ENCODE results near the gene CARD19.

The CARD19 gene, protein sequence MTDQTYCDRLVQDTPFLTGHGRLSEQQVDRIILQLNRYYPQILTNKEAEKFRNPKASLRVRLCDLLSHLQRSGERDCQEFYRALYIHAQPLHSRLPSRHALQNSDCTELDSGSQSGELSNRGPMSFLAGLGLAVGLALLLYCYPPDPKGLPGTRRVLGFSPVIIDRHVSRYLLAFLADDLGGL

DNA sequence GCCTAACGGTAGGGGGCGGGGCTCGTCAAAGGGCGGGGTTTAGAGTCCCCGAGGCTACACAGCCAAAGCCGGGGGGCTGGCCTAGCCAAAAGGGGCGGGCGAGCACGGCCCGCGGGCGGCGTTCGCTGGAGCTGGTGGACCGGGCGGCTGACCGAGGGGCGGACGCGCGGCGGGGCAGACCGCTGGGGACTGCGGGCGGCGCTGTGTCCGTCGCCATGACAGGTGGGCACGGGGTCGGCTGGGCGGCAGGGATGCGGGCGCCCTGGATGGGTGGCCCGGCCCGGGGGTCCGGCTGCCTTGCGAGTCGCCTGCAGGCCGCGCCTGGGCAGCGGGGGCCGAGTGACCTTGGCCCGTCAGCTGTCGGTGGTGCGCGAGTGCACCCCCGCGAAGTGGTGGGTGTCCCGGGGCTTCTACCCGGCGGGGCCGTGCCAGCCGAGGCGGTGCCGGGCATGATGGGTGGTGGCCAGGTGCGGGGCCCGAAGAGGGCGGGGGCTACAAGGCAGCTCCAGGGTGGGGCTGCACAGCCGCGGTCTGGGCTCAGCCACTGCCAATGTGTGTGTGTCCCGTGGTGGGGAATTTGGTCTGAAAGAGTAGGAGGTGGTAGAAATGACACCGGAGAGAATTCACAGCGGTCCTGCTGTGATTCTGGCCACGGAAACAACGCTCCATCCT, at the start of gene CARD19:
Gene CARD19, plus strand, starts transcription at position 87 of the 672 bp plus-strand sequence. Its CDS starts 129 bp downstream, at position 216.
- DNase-seq, result no peak

DNA sequence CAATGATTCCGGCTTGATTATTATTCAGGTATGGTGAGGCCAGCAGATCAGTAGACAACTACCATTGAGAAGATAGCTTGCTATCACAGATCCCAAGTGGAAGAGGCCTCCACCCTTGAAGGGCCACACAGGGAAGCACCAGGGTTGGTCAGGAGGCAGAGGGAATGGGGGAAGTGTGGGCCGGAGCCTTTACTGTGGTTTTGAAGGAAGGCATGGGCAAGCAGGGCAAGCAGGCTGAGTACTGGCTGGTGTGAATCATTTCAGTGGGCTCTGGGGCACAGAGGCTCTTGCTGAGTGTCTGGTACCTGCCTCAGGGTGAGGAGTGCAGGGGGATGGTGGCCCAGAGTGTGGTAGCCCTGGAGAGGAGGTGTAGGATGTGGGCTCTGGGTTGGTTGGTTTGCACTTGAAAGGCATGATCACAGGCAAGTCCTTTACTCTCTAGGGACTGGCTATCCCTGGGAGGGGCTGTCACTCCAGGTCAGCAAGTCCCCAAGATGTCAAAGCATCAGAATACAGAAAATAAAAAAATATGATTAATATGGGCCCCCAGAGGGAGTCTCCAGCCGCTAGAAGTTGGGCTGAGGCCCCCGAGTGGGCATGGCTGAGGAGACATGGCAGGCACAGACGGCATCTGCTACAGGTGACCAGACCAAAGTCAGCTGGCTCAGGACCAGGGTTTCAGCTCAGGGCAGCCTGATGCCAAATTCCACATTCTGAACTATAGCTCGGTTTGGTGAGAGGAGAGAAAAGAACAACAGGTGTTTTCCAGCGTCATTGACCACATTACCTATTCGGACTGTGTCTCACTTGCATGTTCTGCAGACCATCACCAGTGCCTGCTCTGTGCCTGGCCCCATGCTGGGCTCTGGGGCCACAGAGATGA, 47.2 kb upstream of the CARD19 start:
- DNase-seq, result no peak

DNA sequence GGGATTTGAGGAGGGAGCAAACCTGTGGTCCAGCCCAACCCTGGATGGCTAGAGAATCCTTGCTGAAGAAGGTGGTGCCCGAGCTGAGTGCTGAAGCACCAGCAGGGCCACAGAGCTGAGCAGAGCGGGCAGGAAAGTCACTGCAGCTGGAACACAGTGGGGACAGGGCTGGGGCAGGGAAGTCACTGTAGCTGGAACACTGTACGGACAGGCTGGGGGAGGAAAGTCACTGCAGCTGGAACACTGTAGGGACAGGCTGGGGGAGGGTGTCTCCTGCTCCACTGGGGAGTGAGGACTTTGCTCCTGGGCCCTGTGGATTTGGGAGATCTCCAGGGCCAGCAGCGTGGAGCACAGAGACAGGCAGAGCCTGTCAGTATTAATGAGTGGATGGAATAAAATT, 46.5 kb upstream of the CARD19 start:
- no peak for DNase-seq

DNA sequence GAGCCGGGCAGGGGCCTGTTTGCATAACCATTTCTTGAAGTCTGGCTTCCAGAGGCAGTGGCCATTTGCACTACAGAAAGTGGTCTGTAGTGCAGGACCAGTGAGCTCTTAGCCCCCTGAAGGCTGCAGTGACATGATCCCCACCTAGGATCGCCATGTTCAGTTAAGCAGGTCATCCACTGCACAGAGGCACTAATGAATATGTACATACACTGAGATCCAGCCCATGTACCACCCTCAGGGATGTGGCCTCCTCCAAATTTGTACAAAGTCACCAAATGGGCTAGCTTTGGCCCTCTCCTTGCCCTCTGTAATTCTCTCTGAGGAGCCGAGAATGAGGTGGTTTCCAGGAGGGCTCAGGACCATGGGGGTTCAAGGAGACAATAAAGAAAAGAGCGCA, 45.8 kb upstream of the CARD19 start:
- DNase-seq, result no peak

DNA sequence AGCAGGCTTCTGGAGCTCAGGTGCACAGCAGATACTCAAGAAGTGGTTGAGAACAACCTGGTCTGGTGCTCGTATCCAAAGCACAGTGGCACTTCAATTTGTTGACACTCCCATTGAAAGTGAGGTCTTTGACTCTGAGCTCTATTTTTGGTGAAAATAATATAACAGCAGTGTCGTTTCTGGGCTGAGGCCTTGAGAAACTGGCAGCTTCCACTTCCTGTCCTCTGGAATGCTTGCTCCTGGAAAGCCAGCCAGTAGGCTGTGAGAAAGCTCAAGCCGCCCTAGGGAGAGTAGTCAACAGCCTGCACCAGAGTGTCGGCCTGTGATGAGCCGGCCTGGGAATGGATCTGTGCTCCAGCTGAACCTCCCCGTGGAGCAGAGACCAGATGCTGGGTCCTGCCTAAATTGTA, 44.3 kb upstream of the CARD19 start:
- DNase-seq, result no peak

DNA sequence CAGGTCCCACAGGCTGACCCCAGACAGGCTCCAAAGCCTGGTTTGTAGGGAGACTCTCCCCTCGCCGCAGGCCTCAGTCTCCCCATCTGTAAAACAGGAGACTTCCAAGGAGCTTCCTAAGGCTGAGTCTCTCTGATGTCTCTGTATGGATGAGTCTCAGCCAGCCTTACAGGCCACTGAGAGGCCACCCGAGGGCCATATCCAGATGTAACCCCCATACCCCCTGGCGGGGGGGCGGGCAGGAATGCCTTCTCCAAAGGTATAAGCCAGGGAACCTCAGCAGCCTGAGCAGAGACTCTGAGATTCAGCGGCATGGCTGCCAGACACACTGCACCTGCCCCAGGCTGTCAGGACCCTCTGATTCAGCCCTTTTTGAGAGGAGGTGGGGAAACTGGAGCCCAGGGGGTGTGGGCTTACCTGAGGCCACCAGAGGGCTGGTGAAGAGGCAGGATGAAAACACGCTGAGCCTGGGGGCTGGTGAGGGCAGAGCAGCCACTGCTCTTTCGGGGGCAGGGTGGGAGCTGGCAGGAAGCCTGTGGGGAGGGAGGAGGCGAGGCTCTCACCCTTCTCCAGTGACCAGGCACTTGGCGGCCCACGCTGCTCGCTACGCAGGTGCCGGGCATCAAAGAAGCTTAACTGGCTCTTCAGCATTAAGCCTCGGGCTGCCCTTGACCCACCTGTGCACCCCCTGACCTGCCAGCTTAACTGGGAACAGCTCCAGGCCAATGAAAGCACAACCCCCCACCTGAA, 43.1 kb upstream of the CARD19 start:
- DNase-seq, result no peak

DNA sequence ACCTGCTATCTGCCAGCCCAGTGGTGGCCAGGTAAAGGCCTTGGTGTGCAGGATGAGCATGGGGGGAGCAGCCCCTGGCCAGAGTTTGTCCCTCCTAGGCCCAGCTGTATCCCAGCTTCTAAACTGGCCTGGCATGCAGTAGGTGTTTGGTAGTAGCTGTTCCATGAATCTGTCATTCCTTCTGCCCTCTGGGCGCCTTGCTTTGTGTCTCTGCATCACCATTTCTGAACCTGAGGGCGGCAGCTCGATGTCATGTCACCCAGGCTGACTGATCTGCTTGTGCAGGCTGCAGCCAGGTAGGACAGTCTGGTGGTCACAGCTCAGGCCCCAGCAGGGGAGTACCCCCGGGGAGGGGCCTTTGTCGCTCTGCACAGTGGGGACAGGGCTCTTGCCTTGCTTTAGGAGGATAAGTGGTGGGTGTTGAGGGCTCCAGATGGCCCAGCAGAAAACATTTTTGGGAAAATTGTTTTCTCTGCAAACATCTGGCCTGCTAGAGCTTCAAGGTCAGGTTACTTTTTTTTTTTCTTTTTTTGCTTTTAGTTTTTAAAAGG, 42.2 kb upstream of the CARD19 start:
- DNase-seq, result no peak

DNA sequence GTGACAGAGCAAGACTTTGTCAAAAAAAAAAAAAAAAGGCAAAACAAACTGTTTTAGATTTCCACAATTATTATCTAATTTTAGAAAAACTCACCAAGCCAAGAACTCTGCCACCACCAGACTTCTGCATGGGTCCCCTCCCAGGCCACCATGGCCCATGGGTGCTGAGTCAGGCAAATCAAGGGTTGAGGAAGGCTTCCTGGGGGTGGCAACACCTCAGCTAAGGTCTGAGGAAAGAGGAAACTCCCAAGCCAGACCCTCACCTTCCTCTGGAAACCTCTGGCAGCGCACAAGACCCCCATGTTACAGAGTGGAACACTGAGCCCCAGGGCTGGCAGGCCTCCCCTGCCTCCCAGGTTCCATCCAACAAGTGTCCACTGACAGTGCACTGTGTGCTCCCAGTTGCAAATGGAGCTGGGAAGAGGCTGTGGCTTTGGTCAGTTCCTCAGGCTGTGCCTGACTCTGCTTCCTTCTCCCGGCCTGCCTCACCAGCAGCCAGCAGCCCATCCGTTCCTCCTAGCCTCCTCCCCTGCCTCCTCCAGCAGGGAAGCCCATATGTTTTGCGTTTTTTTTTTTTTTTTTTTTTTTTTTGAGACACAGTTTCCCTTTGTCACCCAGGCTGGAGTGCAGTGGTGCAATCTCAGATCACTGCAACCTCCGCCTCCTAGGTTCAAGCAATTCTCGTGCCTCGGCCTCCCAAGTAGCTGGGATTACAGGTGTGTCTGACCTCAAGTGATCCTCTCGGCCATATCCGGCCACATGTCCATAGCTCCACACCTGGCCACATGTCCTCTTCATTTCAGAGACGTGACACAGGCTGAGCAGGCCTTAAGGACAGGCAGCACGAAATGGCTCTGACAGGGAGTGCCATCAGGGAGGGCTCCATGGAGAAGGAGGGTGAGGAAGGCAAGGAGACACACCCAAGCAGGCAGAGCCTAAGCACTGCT, 41.0 kb upstream of the CARD19 start:
- DNase-seq, result no peak

DNA sequence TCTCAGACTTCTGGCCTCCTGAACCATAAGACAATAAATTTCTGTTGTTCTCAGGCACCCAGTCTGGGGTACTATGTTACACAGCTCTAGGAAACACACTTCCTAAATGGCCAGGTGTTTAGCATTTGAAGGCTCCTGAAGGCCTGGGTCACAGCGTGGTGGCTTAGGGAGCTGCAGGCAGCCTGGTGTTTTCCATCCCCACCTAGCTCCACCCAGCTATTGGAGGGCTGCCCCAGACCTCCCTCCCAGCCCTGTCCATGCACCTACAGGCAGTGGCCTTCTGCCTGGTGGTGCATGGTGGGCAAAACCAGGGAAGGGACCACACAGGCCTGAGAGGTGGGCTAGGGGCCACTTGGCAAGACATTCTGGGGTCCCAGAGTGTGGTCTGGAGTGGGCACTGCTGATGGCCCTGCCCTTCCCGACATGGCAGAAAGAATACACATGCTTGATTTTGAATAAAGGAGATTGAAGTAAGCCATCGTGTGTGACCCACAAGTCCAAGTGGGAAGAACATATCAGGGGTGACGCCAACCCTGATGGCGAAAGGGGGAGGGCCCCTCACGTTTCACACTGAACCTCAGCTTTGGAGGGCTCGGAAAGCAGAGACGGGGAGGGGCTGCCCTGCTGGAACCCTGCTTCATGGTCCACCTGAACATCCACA, 38.8 kb upstream of the CARD19 start:
- no peak for DNase-seq

DNA sequence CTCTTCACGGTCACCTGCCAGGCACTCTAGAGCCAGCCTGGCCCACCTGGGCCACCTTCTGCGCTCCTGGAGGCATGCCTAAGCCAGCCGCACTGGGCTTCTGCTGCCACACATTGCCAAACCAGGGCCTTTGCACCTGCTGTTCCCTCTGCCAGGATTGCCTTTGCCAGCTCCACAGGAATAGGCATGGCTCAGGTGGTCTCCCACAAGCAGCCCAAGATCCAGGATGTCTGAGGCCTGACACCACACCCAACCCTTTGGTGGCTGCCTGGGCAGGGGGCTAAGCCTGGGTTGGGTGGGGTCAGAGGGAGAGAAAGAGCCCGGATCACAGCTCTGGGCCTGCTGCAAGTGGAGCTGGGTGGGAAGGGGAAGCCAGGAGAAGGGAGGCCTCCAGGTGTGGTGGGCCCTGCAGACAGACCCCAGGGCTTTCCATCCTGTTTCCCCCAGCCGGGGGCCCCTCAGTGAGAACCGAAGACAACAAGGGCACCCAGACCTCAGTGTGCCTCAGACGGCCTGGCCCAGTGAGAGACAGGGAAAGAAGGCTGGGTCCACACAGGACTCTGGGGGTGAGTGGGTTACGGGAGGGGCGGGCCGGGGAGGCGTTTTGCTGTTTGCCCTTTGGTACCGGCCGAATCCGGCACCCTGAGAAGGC, 38.2 kb upstream of the CARD19 start:
- no peak for DNase-seq

DNA sequence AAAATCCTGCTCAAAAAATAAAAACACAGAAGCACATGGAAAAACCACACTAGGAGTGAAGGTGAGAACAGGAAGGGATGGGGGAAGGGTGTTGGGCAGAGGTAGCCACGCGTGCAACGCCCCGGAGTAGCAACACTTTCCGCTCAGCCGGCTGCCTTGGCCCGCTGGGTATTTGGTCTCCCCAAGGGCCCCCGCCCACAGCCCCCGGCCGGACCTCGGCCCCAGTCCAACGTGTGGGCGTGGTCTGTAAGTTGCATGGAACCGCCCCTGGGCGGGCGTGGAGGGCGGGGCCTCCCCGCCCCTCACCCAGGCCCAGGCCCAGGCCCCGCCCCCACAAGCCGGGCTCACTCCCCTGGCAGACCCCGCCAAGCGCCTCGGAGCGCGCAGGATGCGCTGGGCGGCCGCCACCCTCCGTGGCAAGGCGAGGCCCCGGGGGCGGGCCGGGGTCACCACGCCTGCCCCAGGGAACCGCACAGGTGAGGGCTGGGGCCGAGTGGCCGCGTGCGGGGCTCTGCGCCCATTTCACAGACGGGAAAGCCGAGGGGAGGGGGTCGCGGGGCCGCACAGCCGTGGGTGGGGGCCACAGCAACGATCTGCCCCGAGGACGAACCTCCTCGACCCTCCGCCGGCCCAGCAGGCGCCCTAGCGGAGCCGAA, 37.5 kb upstream of the CARD19 start, which contains the start of gene SUSD3:
Gene SUSD3, plus strand, starts transcription at position 347 of the 656 bp plus-strand sequence. Its CDS starts 42 bp downstream, at position 389.
- DNase-seq, result no peak

DNA sequence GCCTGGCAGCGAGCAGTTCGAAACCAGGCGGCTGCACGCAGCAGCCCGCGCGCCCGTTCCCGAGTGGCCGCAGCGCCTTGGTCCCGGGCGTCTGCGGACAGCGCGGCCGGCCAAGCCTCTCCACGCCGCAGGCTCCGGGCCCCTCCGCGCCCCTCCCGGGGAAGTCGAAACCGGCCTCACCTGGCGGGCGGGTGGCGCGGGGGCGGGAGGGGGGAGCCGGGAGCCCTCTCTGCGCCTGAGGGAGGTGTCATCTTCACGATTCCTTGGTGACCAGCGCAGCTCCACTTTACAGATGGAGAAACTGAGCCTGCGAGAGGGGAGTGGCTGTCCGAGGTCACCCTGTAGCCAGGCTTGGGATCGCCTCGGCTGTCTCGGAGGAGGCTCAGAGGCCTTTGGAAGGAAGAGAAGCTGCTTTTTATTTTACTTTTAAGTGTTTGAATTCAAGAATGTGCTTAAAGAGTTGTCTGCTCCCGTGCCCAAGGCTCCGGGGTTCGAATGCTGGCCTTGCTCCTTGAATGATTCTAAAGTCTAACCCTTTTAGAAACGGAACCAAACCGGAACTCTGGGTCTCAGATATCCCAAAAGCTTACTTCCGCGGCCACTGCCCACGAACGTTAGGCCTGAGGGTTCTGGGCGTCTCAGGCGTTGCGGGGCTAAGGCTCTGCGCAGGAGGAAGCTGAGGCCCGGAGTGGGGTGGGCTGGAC, 36.9 kb upstream of the CARD19 start:
- DNase-seq, result no peak

DNA sequence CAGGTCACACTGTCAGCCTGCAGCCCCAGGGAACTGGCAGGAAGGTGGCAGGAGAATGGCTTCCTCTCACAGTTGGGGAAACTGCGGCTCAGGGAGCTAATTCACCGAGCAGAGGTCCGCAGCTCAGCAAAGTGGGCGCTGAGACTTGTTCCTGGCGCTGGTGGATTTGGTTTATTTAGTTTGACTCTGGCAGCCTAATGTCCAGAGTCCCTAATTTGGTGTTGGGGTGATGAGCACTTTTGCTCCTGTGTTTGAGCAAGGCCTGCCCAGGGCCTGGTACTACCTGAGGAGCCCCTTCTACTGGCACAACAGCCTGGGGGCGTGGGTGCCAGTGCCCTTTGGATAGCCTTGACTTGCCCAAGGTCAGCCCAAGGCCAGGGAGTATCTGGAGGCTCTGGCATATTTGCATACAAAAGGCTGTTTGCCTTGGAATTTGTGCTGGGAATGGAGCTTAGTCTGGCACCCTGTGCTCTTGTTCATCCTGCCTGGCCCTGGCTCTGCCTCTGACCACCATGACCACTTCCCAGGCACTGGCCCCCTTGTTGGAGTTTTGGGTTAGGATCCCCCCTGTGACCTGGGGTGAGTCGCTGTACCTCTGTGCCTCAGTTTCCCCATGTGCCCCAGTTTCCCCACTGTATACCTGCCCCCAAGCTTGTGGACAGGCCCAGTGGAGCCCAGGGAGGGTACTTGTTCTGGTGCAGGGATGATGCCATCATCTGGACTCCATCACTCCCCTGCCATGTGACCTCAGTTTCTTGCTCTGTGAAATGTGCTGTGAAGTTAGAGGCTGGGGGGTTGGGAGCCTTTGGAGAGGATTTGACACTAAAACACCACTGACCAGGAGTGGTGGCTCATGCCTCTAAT, 36.1 kb upstream of the CARD19 start:
- no peak for DNase-seq

DNA sequence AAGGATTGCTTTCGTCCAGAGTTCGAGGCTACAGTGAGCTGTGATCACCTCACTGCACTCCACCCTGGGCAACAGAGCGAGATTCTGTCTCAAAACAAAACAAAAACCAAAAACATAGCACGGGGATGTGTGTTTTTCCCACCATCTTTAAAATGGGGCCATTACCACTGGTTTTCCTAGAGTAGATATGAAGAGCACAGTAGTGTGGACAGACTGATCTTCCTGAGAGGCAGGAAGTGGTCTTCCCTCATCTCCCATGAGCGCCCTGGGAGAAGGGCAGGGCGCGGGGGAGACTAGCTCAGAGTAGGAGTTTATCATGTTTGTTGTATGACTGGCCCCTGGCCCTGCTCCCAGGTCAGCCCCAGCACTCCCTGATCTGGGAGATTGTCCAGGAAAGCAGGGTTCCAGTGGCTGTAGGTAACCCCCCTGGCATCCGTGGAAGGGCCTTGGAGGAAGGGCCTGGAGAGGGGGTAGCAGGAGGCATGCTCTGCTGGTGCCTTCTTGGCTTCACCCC, 35.2 kb upstream of the CARD19 start:
- no peak for DNase-seq

DNA sequence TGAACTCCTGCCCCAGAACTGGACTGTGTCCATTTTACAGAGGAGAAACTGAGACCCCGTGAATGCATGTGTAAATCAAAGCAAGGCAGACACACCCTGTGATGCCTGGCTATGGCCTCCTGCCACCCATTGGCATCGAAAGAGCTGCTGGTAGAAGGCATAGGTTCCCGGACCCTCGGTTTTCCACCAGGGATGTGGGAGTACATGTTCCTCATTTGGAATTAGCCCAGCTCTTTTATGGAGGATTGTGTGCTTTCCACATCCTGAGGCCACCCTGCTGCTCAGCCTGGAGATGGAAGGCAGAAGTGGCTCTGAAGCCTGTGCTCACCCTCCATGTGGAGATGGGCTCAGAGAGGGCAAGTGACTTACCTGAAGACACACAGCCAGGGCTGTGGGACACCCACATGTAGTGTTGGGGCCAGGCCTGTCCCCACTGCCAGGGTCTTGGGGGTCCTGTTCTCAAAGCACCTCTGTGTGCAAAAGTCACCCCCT, 34.7 kb upstream of the CARD19 start:
- DNase-seq, result no peak

DNA sequence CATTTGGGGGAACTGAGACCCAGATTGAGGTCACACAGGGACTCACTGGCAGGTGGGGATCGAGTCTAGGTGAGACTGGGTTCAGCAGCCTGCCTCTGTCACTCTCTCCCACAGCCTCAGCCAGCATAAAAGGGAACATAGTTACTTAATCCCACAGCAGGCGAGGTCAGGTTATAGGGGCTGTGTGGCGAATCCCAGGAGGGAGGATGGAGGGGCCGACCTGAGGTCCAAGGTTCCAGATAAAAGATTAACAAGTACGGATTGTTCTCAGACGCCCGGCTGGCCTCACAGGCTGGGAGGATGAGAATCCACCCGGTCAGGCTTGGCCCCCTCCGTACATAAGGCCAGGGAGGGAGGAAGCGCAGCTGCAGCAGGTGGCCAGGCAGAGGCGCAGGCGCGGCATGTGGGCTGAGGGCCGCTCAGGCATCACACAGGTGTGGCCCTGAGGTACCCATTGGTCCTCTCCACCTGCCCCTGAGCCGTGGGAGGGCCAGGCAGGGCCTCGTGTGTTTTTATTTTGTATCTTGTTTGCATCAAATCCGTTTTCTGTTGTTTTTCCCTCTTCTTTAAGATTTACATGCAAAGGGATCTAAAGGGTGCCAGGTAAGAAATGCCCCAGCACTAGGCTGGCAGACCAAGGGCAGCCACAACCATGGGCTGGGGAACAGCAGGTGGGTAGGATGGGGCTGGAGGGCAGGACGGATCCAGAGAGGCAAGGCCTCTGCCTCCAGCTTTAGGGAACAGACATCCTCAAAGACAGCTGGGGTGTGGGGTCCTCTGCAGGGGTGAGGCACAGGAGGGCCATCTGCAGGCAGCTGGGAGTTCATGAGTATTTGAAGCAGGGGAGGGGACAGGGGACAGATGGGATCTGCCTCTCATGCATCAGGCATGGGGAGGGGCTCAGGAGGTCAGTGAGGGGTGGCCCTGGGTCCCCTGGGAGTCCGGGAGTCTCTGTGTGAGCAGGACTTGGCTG, 33.9 kb upstream of the CARD19 start:
- DNase-seq, result no peak

All from GOT3 (cell line).